HG03039 (cell line): ENCODE data around the gene CRIP3.

Experiments used
- ATAC-seq: cut with Tn5 transposase; IDR thresholded peaks from one replicate; pipeline ENCODE4 v1.9.1; 2021; ENCODE audit warnings: mild to moderate bottlenecking, moderate library complexity; ENCODE audit not compliant: unreplicated experiment

The CRIP3 gene

GRCh38 chr6:43274916-43275597 lies 33.6 kb downstream of the CRIP3 start:
- ATAC-seq, result no peak

GRCh38 chr6:43274127-43274915 lies 34.3 kb downstream of the CRIP3 start:
- no peak for ATAC-seq

GRCh38 chr6:43273707-43274106 lies 34.9 kb downstream of the CRIP3 start:
- no peak for ATAC-seq

GRCh38 chr6:43271944-43272343 lies 36.7 kb downstream of the CRIP3 start:
- ATAC-seq, result no peak

GRCh38 chr6:43271103-43271815 lies 37.4 kb downstream of the CRIP3 start:
- ATAC-seq, result no peak

- ATAC-seq, result no peak
Measured at GRCh38 chr6:43269273-43270007, 39.2 kb downstream of the CRIP3 start.

- no peak for ATAC-seq
Measured at GRCh38 chr6:43268782-43269272, 39.8 kb downstream of the CRIP3 start.

GRCh38 chr6:43268355-43268700 lies 40.3 kb downstream of the CRIP3 start:
- ATAC-seq, result no peak

- no peak for ATAC-seq
Measured at GRCh38 chr6:43267619-43268354, 40.8 kb downstream of the CRIP3 start.

- no peak for ATAC-seq
Measured at GRCh38 chr6:43265564-43265963, 43.1 kb downstream of the CRIP3 start.

GRCh38 chr6:43264599-43265145 lies 44.0 kb downstream of the CRIP3 start:
- no peak for ATAC-seq

- ATAC-seq, result peak; percentile 50
Measured at GRCh38 chr6:43263314-43264178, 45.1 kb downstream of the CRIP3 start.

- no peak for ATAC-seq
Measured at GRCh38 chr6:43262780-43263313, 45.8 kb downstream of the CRIP3 start.

- no peak for ATAC-seq
Measured at GRCh38 chr6:43262000-43262779, 46.4 kb downstream of the CRIP3 start.

GRCh38 chr6:43261198-43261597 lies 47.4 kb downstream of the CRIP3 start:
- no peak for ATAC-seq

- ATAC-seq, result no peak
Measured at GRCh38 chr6:43260791-43261190, 47.8 kb downstream of the CRIP3 start.

GRCh38 chr6:43258807-43259686 lies 49.6 kb downstream of the CRIP3 start:
- ATAC-seq, result no peak
